GDM1 (cell line): Measurements from ENCODE around the gene ARHGAP28.

Experiments used
- DNase-seq: peaks from one replicate; lab custom pipeline; 2025; lab: John Stamatoyannopoulos, UW

The ARHGAP28 gene

DNA sequence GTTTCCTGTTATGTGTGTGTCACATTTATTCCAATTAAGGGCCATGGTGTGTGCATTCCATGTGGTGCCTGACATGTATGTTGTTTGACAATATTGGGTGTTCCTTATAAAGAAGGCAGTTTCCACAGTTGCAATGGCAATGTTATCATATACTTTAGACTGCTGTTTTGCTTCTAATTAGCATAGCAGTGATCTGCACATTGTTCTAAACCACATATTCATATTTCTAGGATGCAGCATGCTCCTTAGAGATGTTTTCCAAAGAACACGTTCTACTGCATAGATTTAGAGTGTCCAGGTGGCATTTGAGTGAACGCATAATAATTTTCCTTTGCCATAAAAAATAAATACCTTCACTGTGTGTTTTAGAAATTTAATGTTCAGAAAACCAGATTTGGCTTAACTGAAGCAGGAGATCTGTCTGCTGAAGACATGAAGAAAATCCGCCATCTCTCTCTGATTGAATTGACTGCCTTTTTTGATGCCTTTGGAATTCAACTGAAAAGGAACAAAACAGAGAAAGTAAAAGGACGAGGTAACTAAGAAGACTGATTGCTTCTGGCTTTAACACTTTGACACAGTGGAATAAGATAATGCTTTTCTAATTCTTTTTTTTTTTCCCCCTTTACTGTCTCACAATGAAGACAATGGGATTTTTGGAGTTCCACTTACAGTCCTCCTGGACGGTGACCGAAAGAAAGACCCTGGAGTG lies 143.7 kb downstream of the ARHGAP28 start:
- DNase-seq, result no peak

GRCh38 chr18:6874315-6874714 lies 144.8 kb downstream of the ARHGAP28 start:
- no peak for DNase-seq

DNA sequence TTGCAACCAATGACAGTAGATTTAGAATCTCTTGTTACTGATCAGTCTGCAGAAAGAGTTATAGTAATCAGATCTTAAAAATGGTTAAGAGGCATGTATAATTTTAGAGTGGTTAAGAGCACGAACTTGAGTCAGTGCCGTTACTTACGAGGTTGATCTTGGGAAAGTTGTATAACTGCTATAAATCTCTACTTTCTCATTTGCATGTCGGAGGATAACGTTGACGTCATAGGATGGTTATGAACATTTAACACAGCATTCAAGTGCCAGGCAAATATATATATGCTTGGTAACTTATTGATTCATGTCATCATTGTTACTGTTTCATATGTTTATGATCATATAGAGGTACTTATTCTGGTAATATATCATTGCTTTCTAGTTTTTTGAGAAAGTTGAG lies 146.2 kb downstream of the ARHGAP28 start:
- no peak for DNase-seq

DNA sequence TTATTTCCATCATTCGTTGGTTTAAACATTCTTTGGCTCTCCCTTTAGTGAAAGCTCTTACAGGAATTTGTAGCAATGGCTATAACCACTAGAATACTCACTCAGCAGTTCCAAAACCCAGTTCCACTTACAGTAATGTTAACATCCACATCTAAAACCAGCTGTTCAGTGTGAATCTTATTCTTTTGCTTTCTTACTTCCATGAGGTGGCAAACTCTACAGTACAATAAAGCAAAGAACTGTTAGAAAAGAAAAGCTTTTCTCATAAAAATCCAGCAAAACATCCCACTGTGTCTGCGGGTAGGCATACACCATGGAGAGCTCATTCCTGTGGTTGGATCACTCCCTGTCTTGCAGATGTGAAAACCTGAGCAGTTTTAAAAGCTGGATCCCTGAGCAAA lies 147.1 kb downstream of the ARHGAP28 start:
- DNase-seq, result no peak

DNA sequence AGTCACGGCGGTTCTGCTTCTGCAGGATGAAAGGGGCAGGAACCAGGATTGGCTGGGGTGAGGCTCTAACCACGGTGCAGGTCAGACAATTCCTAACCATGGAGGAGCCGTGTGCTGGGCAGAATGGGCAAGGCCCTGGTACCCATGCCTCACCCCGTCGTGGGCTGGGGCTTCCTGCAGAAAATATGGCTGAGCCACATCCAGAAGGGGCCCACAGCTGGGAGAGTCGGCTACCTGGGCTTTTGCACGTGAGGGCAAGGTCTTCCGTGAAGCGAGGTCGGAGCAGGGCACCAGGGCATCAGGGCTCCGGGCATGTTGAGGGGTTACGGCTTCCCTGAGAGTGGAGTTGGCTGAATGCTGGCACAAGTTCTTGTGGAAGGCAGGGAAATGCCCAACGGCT lies 147.8 kb downstream of the ARHGAP28 start:
- DNase-seq, result no peak

GRCh38 chr18:6878556-6879297 lies 149.2 kb downstream of the ARHGAP28 start:
- DNase-seq, result no peak

- no peak for DNase-seq
These were observed 150.1 kb downstream of the ARHGAP28 start for GRCh38 chr18:6879508-6880195.

- no peak for DNase-seq
These were observed 151.7 kb downstream of the ARHGAP28 start for GRCh38 chr18:6881034-6881820.

GRCh38 chr18:6882401-6882800 lies 152.9 kb downstream of the ARHGAP28 start:
- DNase-seq, result no peak

DNA sequence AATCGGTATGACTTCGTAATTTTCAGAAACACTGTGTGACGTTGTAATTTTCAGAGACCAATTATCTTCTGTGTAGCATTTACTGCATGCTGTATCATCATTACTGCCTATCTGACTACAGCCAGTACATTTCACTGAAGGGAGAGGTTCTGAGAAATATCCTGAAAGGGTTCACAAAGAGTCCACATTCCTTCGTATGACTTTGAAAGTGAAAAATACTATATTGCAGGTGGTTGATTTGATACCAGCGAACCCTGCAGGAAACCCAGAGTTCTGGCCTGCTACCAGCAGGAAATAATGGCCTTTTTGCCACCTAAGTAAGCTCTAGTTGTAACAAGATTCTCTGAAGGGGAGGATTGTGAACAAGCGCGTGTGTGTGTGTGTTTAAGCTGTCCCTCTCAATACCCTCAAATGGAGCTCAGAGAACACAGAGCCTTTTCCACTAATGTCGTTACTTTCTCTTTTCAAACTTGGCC lies 155.5 kb downstream of the ARHGAP28 start:
- DNase-seq, result no peak

GRCh38 chr18:6885992-6886796 lies 156.7 kb downstream of the ARHGAP28 start:
- peak; percentile 18 for DNase-seq

DNA sequence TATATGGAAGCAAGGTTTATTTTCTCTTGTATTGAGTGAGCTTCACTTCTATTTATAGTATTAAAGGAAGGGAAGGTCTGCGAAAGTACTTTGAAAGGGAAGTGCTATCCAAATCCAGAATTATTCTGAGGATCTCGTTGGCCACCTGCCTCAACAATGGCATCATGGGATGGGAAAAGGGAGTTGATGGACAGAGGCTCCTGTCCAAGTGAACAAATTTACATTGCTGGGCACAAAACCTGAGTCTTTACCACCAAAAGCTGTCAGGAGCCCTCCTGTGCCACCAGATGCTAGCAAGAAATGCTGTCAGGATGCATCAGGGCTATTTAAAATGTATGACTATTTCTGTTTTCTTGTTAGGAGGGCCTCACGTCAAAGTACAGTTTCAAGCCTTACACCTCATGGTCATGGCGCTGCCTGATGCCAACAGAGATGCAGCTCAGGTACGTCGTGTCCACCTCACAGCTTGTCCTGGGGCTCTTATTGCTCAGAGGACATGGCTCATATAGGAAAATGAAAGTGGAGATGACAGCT lies 157.3 kb downstream of the ARHGAP28 start:
- no peak for DNase-seq

- DNase-seq, result no peak
These were observed 162.3 kb downstream of the ARHGAP28 start for GRCh38 chr18:6891788-6892187.

- DNase-seq, result no peak
These were observed 171.9 kb downstream of the ARHGAP28 start for GRCh38 chr18:6901286-6901926.

GRCh38 chr18:6917072-6917471 lies 187.6 kb downstream of the ARHGAP28 start:
- no peak for DNase-seq

GRCh38 chr18:6920099-6920955 lies 190.8 kb downstream of the ARHGAP28 start:
- DNase-seq, result peak; percentile 31

DNA sequence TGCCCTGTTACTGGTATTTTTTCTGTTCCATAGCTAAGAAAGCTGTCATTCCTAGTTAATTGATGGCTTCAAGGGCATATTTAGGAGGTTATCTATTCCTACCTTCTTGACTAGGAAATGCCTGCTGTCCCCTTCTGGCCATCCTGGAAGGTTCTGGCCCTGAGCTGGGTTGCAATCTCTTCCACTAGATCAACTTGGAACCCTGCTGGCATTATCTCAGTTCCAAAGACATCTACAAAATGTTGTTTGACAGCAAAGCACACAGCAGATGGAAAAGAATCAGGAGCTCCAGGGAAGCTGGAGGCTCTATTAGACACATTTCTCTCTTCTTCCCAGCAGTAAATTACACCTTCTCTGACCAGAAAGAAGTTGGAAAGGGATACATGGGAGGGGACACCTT lies 192.1 kb downstream of the ARHGAP28 start:
- no peak for DNase-seq

DNA sequence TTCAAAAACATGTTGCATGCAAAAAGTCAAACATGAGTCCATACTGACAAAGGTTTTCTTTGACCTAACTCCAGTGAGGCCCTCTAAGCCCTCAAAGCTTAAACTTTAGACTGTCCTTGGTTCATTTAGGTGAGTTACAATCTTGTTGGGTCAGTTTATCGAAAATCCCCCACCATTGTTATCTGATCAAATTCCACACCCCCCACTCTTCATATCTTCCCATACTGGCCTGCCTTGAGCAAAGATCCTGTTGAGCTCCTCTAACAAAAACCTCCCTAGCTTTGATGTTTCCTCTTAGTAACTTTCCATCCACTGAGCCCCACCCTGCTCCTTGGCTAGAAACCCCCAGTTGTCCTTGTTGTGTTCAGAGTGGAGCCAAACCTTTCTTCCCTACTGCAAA lies 193.7 kb downstream of the ARHGAP28 start:
- no peak for DNase-seq

DNA sequence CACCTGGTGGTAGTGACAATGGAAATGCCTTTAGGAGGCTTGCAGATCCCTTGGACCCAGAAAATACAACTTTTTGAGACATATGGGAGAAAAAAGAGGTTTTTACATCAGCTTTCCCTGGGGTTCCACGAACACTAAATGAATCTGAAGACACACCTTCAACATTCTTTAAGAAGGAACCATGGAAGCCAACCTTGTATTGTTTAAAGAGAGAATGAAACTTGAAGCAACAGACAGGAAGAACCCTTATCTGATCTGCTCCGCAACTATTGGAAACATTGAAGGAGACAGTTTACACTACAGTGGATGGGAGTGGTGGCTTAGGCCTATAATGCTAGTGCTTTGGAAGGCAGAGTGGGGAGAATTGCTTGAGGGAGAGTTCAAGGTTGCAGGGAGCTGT lies 197.6 kb downstream of the ARHGAP28 start:
- no peak for DNase-seq

DNA sequence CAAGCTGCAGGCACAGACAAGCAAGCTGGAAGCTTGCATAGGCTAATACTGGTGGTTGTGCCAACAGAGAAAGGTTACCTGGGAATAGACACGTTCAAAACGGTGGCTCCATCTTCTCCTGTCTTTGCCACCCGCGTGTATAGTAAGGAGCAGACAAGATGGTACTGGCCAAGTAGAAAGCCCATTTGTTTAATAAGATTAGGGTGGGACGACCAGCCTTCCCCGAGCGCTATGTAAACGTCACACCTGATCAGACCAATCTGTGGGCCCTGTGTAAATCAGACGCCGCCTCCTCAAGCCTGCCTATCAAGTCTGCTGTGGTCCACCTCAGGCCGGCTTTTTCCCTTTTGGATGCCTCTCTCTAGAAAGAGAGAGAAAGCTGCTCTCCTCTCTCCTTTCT lies 198.8 kb downstream of the ARHGAP28 start:
- no peak for DNase-seq
